GOT3 (cell line): Measurements from ENCODE around the gene KCNJ4.

Source experiments
- DNase-seq: peaks from one replicate; lab custom pipeline; 2025; ENCODE audit warnings: mixed read lengths; lab: John Stamatoyannopoulos, UW

Gene KCNJ4

GRCh38 chr22:38453066-38453672 is 1.8 kb downstream of the KCNJ4 start:
- no peak for DNase-seq

GRCh38 chr22:38452373-38453065 is 2.5 kb downstream of the KCNJ4 start:
- DNase-seq = no peak

- no peak for DNase-seq
These were observed 3.1 kb downstream of the KCNJ4 start for GRCh38 chr22:38451864-38452263.

GRCh38 chr22:38451404-38451803 is 3.6 kb downstream of the KCNJ4 start:
- no peak for DNase-seq

- DNase-seq = no peak
These were observed 4.7 kb downstream of the KCNJ4 start for GRCh38 chr22:38450234-38450797.

- no peak for DNase-seq
These were observed 5.2 kb downstream of the KCNJ4 start for GRCh38 chr22:38449776-38450175.

- no peak for DNase-seq
These were observed 5.9 kb downstream of the KCNJ4 start for GRCh38 chr22:38448945-38449745.

- DNase-seq = no peak
These were observed 8.9 kb downstream of the KCNJ4 start for GRCh38 chr22:38446018-38446601.

GRCh38 chr22:38444783-38445182 is 10.2 kb downstream of the KCNJ4 start:
- no peak for DNase-seq

GRCh38 chr22:38443628-38444521 is 11.1 kb downstream of the KCNJ4 start:
- DNase-seq = no peak

- DNase-seq = no peak
These were observed 11.9 kb downstream of the KCNJ4 start for GRCh38 chr22:38442967-38443627.

- DNase-seq = no peak
These were observed 13.2 kb downstream of the KCNJ4 start for GRCh38 chr22:38441620-38442287.

GRCh38 chr22:38440747-38441350 is 14.2 kb downstream of the KCNJ4 start:
- no peak for DNase-seq

GRCh38 chr22:38437416-38437815 is 17.6 kb downstream of the KCNJ4 start:
- DNase-seq = no peak

GRCh38 chr22:38436629-38437395 is 18.2 kb downstream of the KCNJ4 start:
- no peak for DNase-seq

- DNase-seq = no peak
These were observed 19.0 kb downstream of the KCNJ4 start for GRCh38 chr22:38435965-38436364.

GRCh38 chr22:38435010-38435409 is 20.0 kb downstream of the KCNJ4 start:
- no peak for DNase-seq

- no peak for DNase-seq
These were observed 21.1 kb downstream of the KCNJ4 start for GRCh38 chr22:38433871-38434270.

- DNase-seq = no peak
These were observed 22.7 kb downstream of the KCNJ4 start for GRCh38 chr22:38432264-38432663.
